GM23338 (cell line): ENCODE data around the gene ZNF605.

Experiments used
- CTCF ChIP-seq, 2 experiments: fragments of 200-600 bp in 1 of 2; sonication (generic) in 1 of 2; conservative IDR thresholded peaks; 2 replicates each; pipeline versions ENCODE4 v1.5.1 to v1.6.1; 2016 to 2017; ENCODE audit warnings: antibody characterized with exemption in 2 of 2, low read depth in 2 of 2, mild to moderate bottlenecking in 2 of 2, moderate library complexity in 1 of 2
- POLR2AphosphoS5 ChIP-seq: IDR thresholded peaks from 2 replicates; pipeline ENCODE4 v1.6.1; 2016; ENCODE audit warnings: antibody characterized with exemption, low read depth

- TF ChIP-seq POLR2AphosphoS5 (no peak), CTCF (conservative IDR thresholded peaks at IDR 0.05; ENCODE audit: low read depth in 2 of 2) (no peak)
These were observed 33.4 kb downstream of the ZNF605 start for GRCh38 chr12:132922676-132923075.
